Caco-2 (cell line): ENCODE results near the gene KLHL29. TPM values are rescaled to one million over a fixed set of nuclear protein-coding genes. Genes with fewer than 3 reads are reported as not detected.

Experiments
- BruUV-seq: library from RNA; stranded (reverse); fragments of 400-500 nt; replicated peaks from 2 replicates; lab custom pipeline; 2021; lab: Mats Ljungman, UMichigan
- CTCF ChIA-PET: fragments of 300-600 bp; sonication (Branson Sonifier 250); formaldehyde crosslinking; loops from one replicate; lab custom pipeline; 2022; ENCODE audit warnings: antibody characterized with exemption; lab: Charles Lee
- POLR2A ChIA-PET: fragments of 300-600 bp; sonication (Branson Sonifier 250); formaldehyde crosslinking; loops from one replicate; lab custom pipeline; 2022; ENCODE audit warnings: antibody characterized with exemption; lab: Charles Lee
- DNase-seq, 2 experiments: peaks; one replicate each; pipeline versions ENCODE4 v3.0.0 to v3.0.0-alpha.2; 2020 to 2022
- H3K27me3 ChIP-seq: replicated peaks from 2 replicates; pipeline ENCODE4 v1.6.0; 2011; ENCODE audit warnings: low read length; ENCODE audit not compliant: control insufficient read depth, insufficient read depth
- H3K36me3 ChIP-seq: 2 replicates; pipeline ENCODE4 v1.5.1; 2011; ENCODE audit warnings: low read length; ENCODE audit not compliant: control insufficient read depth, insufficient read depth
- H3K4me1 ChIP-seq: fragments of 250-450 bp; sonication (Bioruptor Pico); 2 replicates; pipeline ENCODE4 v1.5.1; 2020; ENCODE audit warnings: mild to moderate bottlenecking
- H3K4me3 ChIP-seq: 2 replicates; pipeline ENCODE4 v1.5.1; 2011; ENCODE audit warnings: low read depth, mild to moderate bottlenecking, control low read depth, low read length
- H3K9me3 ChIP-seq: fragments of 250-450 bp; sonication (Bioruptor Pico); 2 replicates; pipeline ENCODE4 v1.5.1; 2020; ENCODE audit warnings: mild to moderate bottlenecking, moderate library complexity
- H3K27ac Mint-ChIP-seq: one replicate; pipeline ENCODE4 v1.8.0; 2022; ENCODE audit warnings: mixed read lengths; ENCODE audit not compliant: unreplicated experiment
- H3K27me3 Mint-ChIP-seq: one replicate; pipeline ENCODE4 v1.8.0; 2022; ENCODE audit warnings: mixed read lengths; ENCODE audit not compliant: insufficient read depth, unreplicated experiment
- H3K36me3 Mint-ChIP-seq: one replicate; pipeline ENCODE4 v1.8.0; 2022; ENCODE audit warnings: mild to moderate bottlenecking, mixed read lengths; ENCODE audit not compliant: insufficient read depth, unreplicated experiment
- H3K4me1 Mint-ChIP-seq: one replicate; pipeline ENCODE4 v1.8.0; 2022; ENCODE audit warnings: low read depth, mixed read lengths; ENCODE audit not compliant: unreplicated experiment
- H3K4me3 Mint-ChIP-seq: one replicate; pipeline ENCODE4 v1.8.0; 2022; ENCODE audit warnings: mild to moderate bottlenecking, moderate library complexity, mixed read lengths; ENCODE audit not compliant: unreplicated experiment
- H3K9me3 Mint-ChIP-seq: one replicate; pipeline ENCODE4 v1.8.0; 2022; ENCODE audit warnings: mixed read lengths; ENCODE audit not compliant: unreplicated experiment
- CTCF ChIP-seq, 2 experiments: fragments of 200-600 bp in 1 of 2; IDR thresholded peaks; 1 replicate in 1 of 2; 2 replicates in 1 of 2; pipeline versions ENCODE4 v1.5.1 to v1.8.0; 2011 to 2022; ENCODE audit warnings: antibody characterized with exemption in 1 of 2, control low read depth in 1 of 2, inconsistent platforms in 1 of 2, low read depth in 1 of 2, low read length in 1 of 2, mild to moderate bottlenecking in 1 of 2, moderate library complexity in 1 of 2; ENCODE audit not compliant: insufficient read depth in 1 of 2, severe bottlenecking in 1 of 2, unreplicated experiment in 1 of 2
- intact Hi-C: fragments of 100-400 bp; cut with micrococcal nuclease; formaldehyde crosslinking; loops from one replicate; pipeline ENCODE4 v1.10.0; 2022; ENCODE audit not compliant: unreplicated experiment
- total RNA-seq: library from RNA; stranded (reverse); gene quantifications from 2 replicates; pipeline ENCODE4 v1.2.3, GENCODE V29; 2022

KLHL29 gene
- total RNA-seq, 1 experiment from 2014 or later: 0.61 TPM

- H3K4me3 Mint-ChIP-seq: no peak overlapping the region
- CTCF ChIA-PET: no interaction called here
- BruUV-seq: no TSS peak
- POLR2A ChIA-PET: no interaction called here
- no peaks in the 10 kb centered on the region for H3K36me3 ChIP-seq
- no peaks in the 10 kb centered on the region for H3K9me3 Mint-ChIP-seq
- DNase-seq: no peak
- H3K36me3 Mint-ChIP-seq: no peaks in the 10 kb centered on the region
- no peaks in the 10 kb centered on the region for H3K4me1 Mint-ChIP-seq
- no peak overlapping the region for H3K4me3 ChIP-seq
- no peak for TF ChIP-seq CTCF (IDR thresholded peaks at IDR 0.05; ENCODE audit: insufficient read depth in 1 of 2, low read depth in 1 of 2, low read length in 1 of 2, severe bottlenecking in 1 of 2, unreplicated experiment in 1 of 2)
- H3K27me3 ChIP-seq: no peaks in the 10 kb centered on the region
- intact Hi-C loops: no loop called here
- H3K27me3 Mint-ChIP-seq: no peaks in the 10 kb centered on the region
- no peaks in the 10 kb centered on the region for H3K4me1 ChIP-seq
- H3K27ac Mint-ChIP-seq: no peak overlapping the region
- H3K9me3 ChIP-seq: no peaks in the 10 kb centered on the region
Measured at GRCh38 chr2:23649819-23650218, 264.8 kb downstream of the KLHL29 start.

- Histone ChIP-seq H3K4me3 (no peak overlapping the region), H3K36me3 (no peaks in the 10 kb centered on the region), H3K4me1 (no peaks in the 10 kb centered on the region), H3K9me3 (no peaks in the 10 kb centered on the region), H3K27me3 (no peaks in the 10 kb centered on the region)
- no peak overlapping the region for H3K27ac Mint-ChIP-seq
- H3K36me3 Mint-ChIP-seq: no peaks in the 10 kb centered on the region
- no peaks in the 10 kb centered on the region for H3K27me3 Mint-ChIP-seq
- no peak overlapping the region for H3K4me3 Mint-ChIP-seq
- no TSS peak for BruUV-seq
- no peak for DNase-seq
- ChIA-PET POLR2A (no interaction called here), CTCF (no interaction called here)
- intact Hi-C loops: no loop called here
- H3K4me1 Mint-ChIP-seq: no peaks in the 10 kb centered on the region
- TF ChIP-seq CTCF (IDR thresholded peaks at IDR 0.05; ENCODE audit: insufficient read depth in 1 of 2, low read depth in 1 of 2, low read length in 1 of 2, severe bottlenecking in 1 of 2, unreplicated experiment in 1 of 2): no peak
- H3K9me3 Mint-ChIP-seq: no peaks in the 10 kb centered on the region
Measured at GRCh38 chr2:23651187-23652080, 266.5 kb downstream of the KLHL29 start.

GRCh38 chr2:23653326-23653725, 268.3 kb downstream of the KLHL29 start:
- no peaks in the 10 kb centered on the region for H3K27me3 Mint-ChIP-seq
- DNase-seq: no peak
- peaks cover 2% of the 10 kb centered on the region for H3K4me1 ChIP-seq
- H3K27ac Mint-ChIP-seq: no peak overlapping the region
- BruUV-seq: no TSS peak
- intact Hi-C loops: no loop called here
- TF ChIP-seq CTCF (IDR thresholded peaks at IDR 0.05; ENCODE audit: insufficient read depth in 1 of 2, low read depth in 1 of 2, low read length in 1 of 2, severe bottlenecking in 1 of 2, unreplicated experiment in 1 of 2): no peak
- no peaks in the 10 kb centered on the region for H3K36me3 Mint-ChIP-seq
- H3K4me1 Mint-ChIP-seq: no peaks in the 10 kb centered on the region
- no peak overlapping the region for H3K4me3 Mint-ChIP-seq
- no peaks in the 10 kb centered on the region for H3K36me3 ChIP-seq
- POLR2A ChIA-PET: no interaction called here
- H3K9me3 ChIP-seq: no peaks in the 10 kb centered on the region
- no peaks in the 10 kb centered on the region for H3K27me3 ChIP-seq
- no peaks in the 10 kb centered on the region for H3K9me3 Mint-ChIP-seq
- no peak overlapping the region for H3K4me3 ChIP-seq
- CTCF ChIA-PET: no interaction called here
